ENCODE data around the gene ATP6V1B1.

The ATP6V1B1 gene

GRCh38 chr2:71000780-71001591, 65.3 kb downstream of the ATP6V1B1 start:
- H3K9me3 ChIP-seq (ENCODE audit: control insufficient read depth, insufficient read depth, low read length): no peaks in the 10 kb centered on the region
- peak overlapping the region; percentile 59 for H3K4me3 ChIP-seq (ENCODE audit: low read length)
- TF ChIP-seq CTCF (IDR thresholded peaks at IDR 0.05; ENCODE audit: low read depth, low read length, poor library complexity, severe bottlenecking): peak; percentile 94
- no peak for TF ChIP-seq EZH2phosphoT487 (IDR thresholded peaks at IDR 0.05; ENCODE audit: borderline replicate concordance, low read length)
- no peaks in the 10 kb centered on the region for H3K9me2 ChIP-seq (replicated peaks; ENCODE audit: control insufficient read depth, low read length)
- H3K27ac ChIP-seq (ENCODE audit: low read depth, low read length): no peak overlapping the region
- H3K4me1 ChIP-seq (ENCODE audit: control insufficient read depth, low read length): peaks cover 24% of the 10 kb centered on the region
- no peaks in the 10 kb centered on the region for H4K20me1 ChIP-seq (ENCODE audit: control insufficient read depth, insufficient read depth, low read depth, low read length)
- H3F3A ChIP-seq (ENCODE audit: control insufficient read depth, insufficient read depth): peaks cover 3% of the 10 kb centered on the region; the same call in 1 of the 2 replicates
- no peaks in the 10 kb centered on the region for H3K79me2 ChIP-seq (ENCODE audit: control insufficient read depth, low read length)
- peak overlapping the region; percentile 56 for H3K4me2 ChIP-seq (ENCODE audit: low read length)
- no peaks in the 10 kb centered on the region for H3K36me3 ChIP-seq (ENCODE audit: control insufficient read depth, low read length)
- no peaks in the 10 kb centered on the region for H3K27me3 ChIP-seq (ENCODE audit: control insufficient read depth, low read length)

- Histone ChIP-seq H3K4me1 (ENCODE audit: control insufficient read depth, low read length) (peaks cover 24% of the 10 kb centered on the region), H3K79me2 (ENCODE audit: control insufficient read depth, low read length) (no peaks in the 10 kb centered on the region), H3K4me3 (ENCODE audit: low read length) (no peak overlapping the region), H3K27ac (ENCODE audit: low read depth, low read length) (no peak overlapping the region), H3K9me3 (ENCODE audit: control insufficient read depth, insufficient read depth, low read length) (no peaks in the 10 kb centered on the region), H4K20me1 (ENCODE audit: control insufficient read depth, insufficient read depth, low read depth, low read length) (no peaks in the 10 kb centered on the region), H3K36me3 (ENCODE audit: control insufficient read depth, low read length) (no peaks in the 10 kb centered on the region), H3F3A (ENCODE audit: control insufficient read depth, insufficient read depth) (peaks cover 3% of the 10 kb centered on the region; the same call in 1 of the 2 replicates), H3K4me2 (ENCODE audit: low read length) (peak overlapping the region; percentile 56; the same call in 1 of the 2 replicates), H3K9me2 (replicated peaks; ENCODE audit: control insufficient read depth, low read length) (no peaks in the 10 kb centered on the region), H3K27me3 (ENCODE audit: control insufficient read depth, low read length) (no peaks in the 10 kb centered on the region)
- TF ChIP-seq EZH2phosphoT487 (IDR thresholded peaks at IDR 0.05; ENCODE audit: borderline replicate concordance, low read length) (no peak), CTCF (IDR thresholded peaks at IDR 0.05; ENCODE audit: low read depth, low read length, poor library complexity, severe bottlenecking) (no peak)
Observed at GRCh38 chr2:71001592-71001927, 65.9 kb downstream of the ATP6V1B1 start.

GRCh38 chr2:71001981-71002570, 66.4 kb downstream of the ATP6V1B1 start:
- Histone ChIP-seq H3K79me2 (ENCODE audit: control insufficient read depth, low read length) (no peaks in the 10 kb centered on the region), H3K36me3 (ENCODE audit: control insufficient read depth, low read length) (no peaks in the 10 kb centered on the region), H4K20me1 (ENCODE audit: control insufficient read depth, insufficient read depth, low read depth, low read length) (no peaks in the 10 kb centered on the region), H3K9me3 (ENCODE audit: control insufficient read depth, insufficient read depth, low read length) (no peaks in the 10 kb centered on the region), H3K27me3 (ENCODE audit: control insufficient read depth, low read length) (no peaks in the 10 kb centered on the region), H3F3A (ENCODE audit: control insufficient read depth, insufficient read depth) (peaks cover 3% of the 10 kb centered on the region; the same call in 1 of the 2 replicates), H3K4me2 (ENCODE audit: low read length) (no peak overlapping the region), H3K9me2 (replicated peaks; ENCODE audit: control insufficient read depth, low read length) (no peaks in the 10 kb centered on the region), H3K4me1 (ENCODE audit: control insufficient read depth, low read length) (peaks cover 24% of the 10 kb centered on the region), H3K27ac (ENCODE audit: low read depth, low read length) (no peak overlapping the region), H3K4me3 (ENCODE audit: low read length) (no peak overlapping the region)
- TF ChIP-seq EZH2phosphoT487 (IDR thresholded peaks at IDR 0.05; ENCODE audit: borderline replicate concordance, low read length) (no peak), CTCF (IDR thresholded peaks at IDR 0.05; ENCODE audit: low read depth, low read length, poor library complexity, severe bottlenecking) (no peak)

Measured in DOHH2 (cell line).